B cell (primary cell): Measurements from ENCODE around the gene RNMT.
"Not testable (repeated sequence)": the region's sequence is repeated elsewhere in the genome, so short reads cannot be mapped to it uniquely, and the experiment has no call there.

ENCODE experiments used
- CTCF ChIP-seq: fragments of 200-600 bp; IDR thresholded peaks from one replicate; pipeline ENCODE4 v1.8.0; 2022; ENCODE audit warnings: antibody characterized with exemption, mild to moderate bottlenecking
- EZH2 ChIP-seq: IDR thresholded peaks from 2 replicates; pipeline ENCODE4 v1.6.1; 2012; ENCODE audit warnings: borderline replicate concordance, low read depth, mild to moderate bottlenecking, moderate library complexity, low read length; ENCODE audit not compliant: insufficient read depth, poor library complexity, severe bottlenecking

DNA sequence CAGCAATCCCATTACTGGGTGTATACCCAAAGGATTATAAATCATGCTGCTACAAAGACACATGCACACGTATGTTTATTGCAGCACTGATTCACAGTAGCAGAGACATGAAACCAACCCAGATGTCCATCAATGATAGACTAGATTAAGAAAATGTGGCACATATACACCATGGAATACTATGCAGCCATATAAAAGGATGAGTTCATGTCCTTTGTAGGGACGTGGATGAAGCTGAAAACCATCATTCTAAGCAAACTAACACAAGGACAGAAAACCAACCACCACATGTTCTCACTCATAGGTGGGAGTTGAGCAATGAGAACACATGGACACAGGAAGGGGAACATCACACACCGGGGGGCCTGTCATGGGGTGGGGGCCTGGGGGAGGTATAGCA, 25.1 kb downstream of the RNMT start:
- not testable (repeated sequence) for TF ChIP-seq CTCF, EZH2
